ENCODE results near the gene CCL3.
"Not testable (repeated sequence)": the region's sequence is repeated elsewhere in the genome, so short reads cannot be mapped to it uniquely, and the experiment has no call there.

The CCL3 gene

DNA sequence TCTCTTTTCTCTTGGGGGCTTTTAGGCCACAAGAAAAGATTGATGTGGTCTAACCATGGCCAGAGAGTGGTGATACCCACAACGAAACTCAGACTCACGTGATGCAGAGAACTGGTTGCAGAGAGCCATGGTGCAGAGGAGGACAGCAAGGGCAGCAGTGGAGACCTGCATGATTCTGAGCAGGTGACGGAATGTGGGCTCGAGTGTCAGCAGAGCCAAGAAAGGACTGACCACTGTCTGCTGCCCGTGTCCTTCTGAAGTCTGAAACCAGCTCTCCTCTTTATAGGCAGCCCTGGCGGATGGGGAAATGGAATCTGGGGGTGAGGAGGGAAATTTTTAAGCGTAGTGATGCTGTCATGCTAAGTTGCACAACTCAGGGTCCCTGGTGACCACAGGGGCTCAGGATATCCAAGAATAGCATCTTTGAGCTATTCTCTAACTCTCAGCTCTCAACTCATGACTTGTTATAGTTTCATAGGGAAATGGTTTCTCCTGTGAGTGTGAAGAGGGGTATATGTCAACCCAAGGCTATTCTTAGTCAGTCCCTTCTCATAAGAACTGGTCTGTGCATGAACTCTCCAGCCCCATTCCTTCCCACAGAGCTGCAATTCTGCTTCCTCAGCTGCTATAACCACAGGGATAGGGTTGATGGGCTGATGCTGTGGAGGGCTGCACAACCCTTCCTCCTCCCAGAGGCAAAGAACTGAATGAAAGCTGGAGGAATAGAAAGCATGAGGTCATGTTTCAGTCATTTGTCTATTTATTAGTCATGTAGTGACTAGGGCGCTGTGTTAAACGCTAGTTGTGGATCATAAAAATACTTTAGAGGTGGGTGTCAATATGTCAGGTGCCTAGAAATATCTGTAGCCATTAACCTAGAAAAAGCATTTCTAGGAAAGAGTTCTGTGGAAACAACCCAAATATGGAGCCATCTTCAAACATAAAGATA, at the start of gene CCL3:
CCL3 (minus strand) TSS at position 256 of the 949 bp plus-strand sequence; CDS start at position 171, 85 bp downstream.
- DNase-seq = no peak

DNA sequence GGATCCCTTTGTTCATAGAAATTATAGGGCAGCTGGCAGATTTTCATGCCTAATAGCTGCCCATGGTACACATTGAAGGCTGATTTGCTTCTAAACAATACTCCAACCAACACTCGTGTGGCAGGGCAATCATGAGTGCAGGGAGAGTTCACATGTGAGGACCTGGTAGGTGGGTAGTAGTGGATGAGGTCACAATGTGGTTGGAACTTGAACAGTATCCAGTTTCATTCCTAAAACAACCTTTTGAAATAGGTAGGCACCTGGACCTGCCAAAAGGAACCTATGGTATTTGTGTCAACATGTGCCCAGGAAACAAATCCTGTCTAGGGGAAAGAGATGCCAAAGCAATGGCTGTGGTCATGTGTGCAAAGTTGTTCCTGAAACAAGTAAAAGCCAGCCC, 46.5 kb upstream of the CCL3 start:
- DNase-seq = no peak

DNA sequence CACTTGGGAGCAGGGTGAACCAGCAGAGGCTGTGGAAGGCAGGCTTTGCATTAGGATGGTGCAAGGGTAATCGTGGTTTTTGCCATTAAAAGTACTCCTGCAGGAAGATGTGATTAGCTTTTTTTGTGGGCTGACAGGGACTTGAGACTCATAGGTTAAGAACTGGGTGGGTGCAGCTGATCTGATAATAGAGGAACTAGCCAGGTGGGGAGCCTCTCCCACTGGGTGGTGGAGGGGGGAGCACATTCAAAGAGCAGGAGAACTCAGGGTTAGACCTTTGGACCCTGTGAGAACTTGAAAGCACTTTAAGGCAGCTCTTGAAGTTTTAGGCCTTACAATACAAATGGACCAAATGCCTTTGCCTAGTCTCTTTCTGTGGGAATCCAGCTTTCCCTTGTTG, 46.1 kb upstream of the CCL3 start:
- DNase-seq = no peak

DNA sequence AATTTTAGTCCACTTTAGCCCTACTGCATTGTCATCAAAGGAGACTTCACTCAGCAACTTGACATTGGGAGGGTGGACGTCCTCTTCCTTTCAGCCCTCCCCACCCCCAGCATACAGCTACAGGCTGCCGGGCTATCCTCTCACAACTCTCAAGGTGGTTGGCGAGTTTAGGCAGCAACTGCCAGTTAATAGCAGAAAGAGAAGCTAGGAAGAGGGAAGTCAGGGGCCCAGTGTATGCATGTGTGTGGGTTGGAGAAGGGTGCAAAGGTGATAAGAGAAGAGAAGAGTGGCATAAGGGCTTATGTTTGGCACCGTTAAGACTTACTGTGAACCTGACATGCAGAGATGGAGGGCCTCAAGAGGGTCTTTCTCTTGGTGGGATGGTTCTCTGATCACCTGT, 45.5 kb upstream of the CCL3 start:
- no peak for DNase-seq

DNA sequence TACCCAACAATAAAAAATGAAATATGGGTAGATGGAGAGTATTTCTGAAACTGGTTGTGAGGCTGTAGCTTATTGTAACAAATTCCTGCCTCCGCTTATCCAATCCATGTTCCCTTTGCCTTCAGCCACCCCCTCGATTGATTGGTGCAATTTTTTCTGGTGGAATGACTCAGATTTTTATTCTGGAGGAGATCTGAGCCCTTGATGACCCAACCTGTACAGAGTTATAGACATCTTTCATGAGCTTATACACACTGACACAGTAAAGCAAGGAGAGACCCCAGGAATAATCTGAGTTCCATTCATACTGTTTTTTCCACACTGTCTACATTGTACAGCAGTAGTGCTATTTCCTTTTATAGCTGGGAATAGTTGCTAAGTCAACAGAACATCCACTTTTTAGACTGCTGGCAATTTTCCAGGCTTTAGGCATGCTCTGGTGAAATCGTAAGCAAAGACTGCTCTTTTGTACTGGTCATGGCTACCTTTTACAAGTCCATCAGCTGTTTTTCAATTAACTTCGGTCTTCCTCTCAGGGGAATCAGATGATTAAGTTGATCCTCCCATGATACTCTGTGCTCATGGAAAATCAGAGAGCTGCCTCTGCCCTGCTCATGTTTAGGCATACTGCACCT, 43.8 kb upstream of the CCL3 start:
- no peak for DNase-seq

DNA sequence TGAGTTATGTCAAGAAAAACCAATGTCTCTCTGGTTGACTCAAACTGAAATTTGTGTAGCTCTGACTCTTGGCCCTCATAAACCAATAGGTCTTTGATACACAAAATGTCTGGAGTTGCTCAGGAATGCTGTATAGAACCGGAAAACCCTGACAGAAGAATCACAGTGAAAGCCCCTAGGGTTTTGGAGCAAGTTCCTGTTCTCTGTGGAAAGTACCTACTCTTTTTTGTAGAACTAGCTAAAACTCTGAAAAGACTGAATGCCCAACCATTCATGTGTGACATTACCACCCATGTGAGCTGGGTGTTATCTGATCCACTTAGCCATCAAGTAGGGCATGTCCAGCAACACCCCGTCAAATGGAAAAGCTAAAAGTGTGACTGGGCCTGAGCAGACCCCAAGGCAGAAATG, 42.5 kb upstream of the CCL3 start:
- no peak for DNase-seq

DNA sequence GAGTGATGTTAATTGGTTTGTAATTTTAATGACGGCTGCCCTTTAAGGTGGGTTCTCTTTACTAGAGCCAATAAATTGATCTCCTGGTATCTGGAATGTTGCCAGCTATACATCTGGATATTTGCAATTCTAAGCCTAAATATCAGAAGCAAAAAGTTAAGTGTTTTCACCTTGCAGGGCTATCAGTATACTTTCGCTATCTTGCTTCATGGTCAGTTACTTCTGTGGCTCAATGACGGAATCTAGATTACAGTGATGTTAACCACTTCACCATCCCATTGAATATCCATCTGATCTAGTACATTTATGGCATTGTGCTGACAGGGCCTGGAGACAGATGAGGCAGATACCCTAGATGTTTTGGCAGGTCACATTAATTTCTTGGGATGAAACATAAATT, 42.0 kb upstream of the CCL3 start:
- DNase-seq = no peak

DNA sequence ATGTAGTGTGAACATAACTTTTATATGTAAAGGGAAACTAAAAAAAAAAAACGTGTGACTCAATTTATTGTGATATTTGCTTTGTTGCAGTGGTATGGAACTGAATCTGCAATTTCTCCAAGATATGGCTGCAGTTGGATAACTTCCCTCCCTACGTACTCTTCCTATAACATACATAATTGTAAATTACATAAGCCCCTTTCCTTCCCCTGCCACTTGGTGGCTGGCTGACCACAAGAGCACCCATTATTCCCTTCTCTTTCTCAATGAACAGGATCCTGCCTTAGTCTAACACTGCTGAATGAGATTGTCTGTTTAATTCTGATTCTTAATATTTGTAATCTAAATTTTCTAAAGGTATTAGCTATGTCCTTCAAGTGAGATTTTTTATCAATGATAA, 41.5 kb upstream of the CCL3 start:
- no peak for DNase-seq

DNA sequence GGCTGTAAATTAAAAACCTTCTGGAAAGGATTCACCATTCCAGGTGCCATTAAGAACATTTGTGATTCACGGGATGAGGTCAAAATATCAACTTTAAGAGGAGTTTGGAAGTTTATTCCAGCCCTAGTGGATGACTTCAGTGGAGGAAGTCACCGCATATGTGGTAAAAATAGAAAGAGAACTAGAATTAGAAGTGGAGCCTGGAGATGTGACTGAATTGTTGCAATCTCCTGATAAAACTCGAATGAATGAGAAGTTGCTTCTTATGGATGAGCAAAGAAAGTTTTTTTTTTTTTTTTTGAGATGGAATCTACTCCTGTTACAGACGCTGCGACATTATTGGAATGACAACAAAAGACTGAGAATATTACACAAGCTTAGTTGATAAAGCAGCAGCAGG, 40.4 kb upstream of the CCL3 start:
- no peak for DNase-seq

DNA sequence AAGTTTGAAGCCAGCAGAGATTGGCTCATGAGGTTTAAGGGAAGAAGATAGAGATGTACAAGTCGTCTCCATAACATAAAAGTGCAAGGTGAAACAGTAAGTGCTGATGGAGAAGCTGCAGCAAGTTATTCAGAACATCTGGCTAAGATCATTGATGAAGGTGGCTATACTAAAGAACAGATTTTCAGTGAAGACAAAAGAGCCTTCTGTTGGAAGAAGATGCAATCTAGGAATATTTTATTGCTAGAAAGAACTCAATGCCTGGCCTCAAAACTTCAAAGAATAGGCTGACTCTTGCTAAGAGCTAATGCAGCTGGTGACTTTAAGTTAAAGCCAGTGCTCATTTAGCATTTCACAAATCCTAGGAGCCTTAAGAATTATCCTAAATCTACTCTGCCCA, 39.7 kb upstream of the CCL3 start:
- no peak for DNase-seq

DNA sequence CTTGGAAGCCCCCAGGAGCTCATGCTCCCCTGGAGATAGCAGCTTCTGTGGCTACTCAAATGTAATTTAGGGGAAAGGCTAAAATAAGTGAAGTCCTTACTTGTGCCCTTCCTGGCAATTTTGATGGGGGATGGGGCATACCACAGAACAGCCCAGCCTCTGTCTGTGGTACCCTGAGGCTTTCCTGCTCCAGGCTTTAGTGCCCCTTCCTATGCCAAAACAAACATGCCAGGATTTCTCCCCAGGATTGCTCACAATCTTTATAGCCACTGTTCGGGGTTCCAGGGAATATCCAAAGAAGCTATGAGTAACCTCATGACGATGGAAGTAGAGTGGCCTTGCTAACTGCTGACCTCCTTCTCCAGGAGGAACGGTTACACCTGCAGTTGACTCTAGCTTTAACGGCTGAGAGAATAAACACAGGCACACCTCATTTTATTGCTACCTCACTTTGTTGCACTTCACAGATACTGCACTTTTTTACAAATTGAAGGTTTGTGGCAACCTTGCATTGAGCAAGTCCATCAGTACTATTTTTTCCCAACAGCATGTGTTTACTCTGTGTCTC, 38.6 kb upstream of the CCL3 start:
- DNase-seq = no peak

DNA sequence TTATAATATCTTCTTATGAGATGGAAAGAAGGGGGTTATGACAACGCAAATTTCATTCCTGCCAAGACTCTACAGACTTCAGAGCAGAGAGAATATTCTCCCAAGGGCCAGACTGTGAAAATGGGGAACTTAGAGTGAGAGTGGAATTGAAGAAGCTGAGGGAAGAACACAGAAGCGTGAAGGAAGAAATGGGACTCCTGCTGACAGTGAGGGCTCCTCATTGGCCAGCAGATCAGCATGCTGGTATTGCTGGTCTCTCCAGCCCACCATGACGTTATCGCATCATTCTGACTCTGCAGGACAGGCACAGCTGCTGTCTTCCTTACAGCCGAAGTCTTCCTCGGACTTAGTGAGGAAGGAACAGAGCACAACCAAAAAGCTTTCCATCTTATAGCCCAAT, 38.0 kb upstream of the CCL3 start:
- no peak for DNase-seq

DNA sequence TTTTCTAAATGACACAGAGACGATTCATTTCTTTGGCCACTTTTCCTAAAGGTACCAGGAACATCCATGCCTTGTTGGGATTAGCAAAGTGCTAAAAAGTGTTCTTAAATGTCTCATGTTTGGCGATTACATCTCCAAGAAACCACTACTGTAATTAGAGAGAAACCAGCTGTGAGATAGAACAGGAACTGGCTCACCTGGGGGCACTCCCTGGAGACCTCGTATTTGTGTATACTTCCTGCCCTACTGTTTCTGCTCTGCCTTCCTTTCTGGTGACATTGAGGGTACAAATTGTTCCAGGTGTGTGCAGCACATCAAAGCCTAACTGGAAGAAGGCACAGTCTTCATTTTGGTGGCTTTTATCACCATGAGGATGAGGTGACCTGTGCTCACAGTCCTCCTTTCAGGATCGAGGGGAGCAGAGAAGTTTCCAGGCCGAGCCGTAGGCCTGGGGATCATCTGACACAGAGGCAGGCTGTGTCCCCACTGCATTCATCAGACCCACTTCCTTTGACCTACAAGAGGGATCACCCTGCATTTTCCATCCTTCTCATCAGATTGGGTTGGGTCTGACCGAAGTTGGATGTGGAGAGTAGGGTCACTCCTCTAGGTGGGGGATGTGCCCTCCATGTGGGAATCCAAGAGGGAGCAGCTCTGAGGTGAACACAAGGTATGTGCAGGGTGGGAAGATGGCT, 37.4 kb upstream of the CCL3 start:
- no peak for DNase-seq

DNA sequence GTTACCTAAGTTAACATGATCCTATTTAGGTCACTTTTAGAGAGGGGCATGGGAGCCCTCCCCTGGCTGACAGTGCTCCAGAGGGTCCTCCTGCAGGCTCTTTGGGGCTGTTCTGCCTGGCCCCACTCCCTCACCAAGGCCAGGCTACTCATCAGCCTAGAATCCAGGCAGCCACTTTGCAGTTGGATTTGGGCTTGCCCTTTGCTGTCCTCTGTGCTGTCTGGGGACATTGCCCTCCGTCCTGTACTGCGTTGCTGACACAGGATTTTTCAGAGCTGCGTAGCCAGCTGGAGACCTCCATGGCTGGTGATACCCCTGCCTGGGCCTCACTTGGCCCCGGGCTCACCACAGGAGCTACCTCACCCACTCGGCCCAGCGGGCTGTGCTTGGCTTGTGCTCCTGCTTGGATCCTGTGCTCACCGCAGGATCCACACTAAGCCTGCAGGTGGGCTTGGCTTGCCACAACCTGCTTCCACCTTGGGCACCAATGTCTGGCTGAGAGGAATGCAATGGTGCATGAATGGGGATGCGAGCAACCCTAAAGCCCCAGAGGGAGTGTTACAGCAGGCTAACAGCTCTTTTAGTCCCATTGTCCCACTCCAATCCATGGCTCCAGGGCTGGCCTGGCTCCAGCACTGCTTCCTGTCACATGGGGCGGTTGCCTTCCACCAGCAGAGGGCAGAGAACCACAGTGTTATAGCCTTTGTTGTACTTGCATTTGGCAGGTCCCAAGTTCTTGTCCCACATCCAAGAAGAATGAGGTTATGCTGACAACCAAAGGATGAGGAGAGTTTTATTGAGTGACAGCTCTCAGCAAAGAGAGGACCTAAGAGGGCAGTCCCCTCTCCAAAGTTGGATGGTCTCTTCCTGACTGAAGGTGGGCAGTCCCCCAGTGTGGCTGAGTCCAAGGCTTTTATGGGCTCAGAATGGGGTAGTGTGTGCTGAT, 35.2 kb upstream of the CCL3 start:
- DNase-seq = no peak

DNA sequence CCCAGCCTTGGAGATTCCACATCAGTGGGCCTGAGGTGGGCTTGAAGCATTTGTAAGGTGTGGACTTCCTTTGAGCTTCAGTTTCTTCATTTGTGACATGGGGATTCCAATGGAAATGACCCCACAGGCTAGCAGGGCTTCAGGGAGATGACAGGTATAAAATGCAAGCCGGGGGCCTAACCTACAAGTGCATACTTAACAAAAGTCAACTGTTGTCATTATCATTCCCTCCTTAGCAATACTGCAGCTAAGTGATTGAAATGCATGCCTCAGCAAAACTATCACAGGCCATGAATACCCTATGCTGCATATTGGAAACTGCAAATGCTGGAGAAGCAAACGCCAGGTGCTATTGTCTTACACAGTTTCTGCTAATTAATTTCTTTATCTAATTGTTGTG, 33.5 kb upstream of the CCL3 start:
- DNase-seq = no peak

DNA sequence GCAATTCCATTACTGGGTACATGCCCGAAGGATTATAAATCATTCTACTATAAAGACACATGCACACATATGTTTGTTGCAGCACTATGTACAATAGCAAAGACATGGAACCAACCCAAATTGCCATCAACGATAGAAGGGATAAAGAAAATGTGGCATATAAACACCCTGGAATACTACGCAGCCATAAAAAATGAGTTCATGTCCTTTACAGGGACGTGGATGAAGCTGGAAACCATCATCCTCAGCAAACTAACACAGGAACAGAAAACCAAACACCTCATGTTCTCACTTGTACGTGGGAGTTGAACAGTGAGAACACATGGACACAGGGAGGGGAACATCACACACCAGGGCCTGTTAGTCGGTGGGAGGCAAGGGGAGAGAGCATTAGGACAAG, 31.2 kb upstream of the CCL3 start:
- DNase-seq = not testable (repeated sequence)

DNA sequence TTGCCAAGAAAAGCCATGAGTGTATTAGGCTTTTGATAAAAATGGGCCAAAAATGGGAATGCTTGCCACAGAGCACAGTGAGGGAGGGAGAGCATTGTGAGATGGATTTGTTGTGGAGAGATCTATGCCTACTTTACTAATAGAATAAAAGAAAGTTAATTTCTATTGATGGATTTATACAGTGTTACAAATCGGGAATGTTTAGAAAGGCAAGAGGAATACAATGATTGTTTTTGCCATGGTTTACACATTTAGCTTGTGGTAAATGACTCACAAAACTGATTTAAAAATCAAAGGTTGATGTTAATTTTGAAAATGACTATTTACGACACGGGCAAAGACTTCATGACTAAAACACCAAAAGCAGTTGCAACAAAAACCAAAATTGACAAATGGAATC, 30.3 kb upstream of the CCL3 start:
- no peak for DNase-seq

DNA sequence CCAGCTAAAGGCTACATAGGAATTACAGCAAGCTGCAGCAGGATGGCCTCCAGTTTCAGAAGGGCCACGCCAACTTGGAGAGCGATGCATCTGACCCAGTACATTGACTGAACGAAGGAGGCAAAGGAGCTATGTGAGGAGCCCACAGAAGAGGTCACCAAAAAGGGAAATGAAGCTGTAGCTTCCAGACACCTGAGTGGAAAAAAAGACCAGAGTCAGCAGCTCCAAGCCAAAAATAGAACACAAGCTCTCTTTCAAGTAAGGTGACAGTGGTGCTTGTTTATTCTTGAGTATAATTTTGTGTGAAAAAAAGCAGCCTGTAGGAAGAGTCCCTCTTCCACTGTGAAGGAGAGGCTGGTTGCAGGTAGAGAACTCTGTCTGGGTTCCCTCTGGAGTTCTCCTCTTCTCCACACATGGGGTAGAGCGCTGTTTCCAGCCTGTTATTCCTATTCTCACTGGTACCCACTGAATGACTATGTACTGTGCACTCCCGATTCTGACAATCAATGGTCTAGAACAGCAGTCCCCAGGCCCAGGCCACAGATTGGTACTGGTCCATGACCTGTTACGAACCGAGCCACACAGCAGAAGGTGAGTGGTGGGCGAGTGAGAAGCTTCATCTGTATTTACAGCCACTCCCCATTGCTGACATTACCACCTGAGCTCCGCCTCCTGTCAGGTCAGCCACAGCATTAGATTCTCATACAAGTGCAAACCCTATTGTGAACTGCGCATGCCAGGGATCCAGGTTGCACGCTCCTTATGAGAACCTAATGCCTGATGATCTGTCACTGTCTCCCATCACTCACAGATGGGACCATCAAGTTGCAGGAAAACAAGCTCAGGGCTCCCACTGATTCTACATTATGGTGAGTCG, 28.8 kb upstream of the CCL3 start:
- DNase-seq = no peak

DNA sequence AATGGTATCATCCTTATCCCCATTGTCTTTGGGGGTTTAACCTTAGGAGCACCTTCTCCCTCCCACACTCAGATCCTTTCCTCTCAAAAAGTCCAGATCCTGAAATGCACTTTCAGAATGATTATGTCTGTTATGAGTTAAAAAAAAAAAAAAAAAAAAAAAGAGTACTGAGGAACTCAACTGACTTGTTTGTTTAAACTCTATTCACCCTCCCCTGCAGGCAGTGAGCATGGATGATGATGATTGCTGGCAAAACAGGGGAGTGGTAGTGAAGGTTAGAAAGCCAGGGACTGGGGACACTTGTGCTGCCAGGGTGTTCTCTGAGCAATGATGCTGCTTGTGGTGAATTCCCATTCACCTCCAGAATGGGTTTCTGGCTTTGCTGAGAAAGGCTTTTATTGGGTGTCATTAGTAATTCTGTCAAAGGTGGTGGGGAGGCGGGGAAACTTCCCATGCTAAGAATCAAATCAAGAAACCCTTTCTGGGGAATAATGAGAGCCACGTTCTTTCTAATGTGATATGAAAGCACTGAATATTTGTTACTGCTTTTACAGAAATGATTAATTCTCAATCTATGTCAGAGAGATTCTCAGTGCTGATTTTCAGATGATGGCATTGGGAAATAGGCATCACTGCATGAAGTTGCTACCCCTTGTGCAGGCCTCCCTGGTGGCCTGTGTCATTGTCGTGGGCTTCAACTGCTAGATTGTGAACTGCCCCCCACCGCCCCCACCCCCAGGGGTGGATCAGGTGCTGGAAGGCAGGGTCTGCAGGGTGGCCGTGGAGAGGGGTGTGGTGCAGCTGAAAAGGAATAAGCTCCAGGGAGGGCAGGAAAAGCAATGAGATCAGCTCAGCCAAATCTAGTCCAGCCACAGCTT, 27.8 kb upstream of the CCL3 start:
- DNase-seq = no peak

DNA sequence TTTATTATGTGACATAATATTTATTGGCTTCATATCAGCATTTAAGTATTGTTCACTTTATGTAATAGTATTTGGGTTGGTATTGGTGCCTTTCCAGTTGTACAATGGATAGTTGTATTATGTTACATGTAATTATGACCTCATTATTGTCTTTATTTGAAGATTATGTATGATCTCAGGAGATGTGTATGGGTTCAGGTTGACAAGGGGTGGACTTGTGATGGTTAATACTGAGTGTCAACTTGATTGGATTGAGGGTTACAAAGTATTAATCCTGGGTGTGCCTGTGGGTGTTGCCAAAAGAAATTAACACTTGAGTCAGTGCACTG, 25.7 kb upstream of the CCL3 start:
- DNase-seq = not testable (repeated sequence)
